NCI-H2227 treated with DMSO at 0.1 percent for 48 hours (cell line): ENCODE results near the gene DHRSX.
"Not testable (repeated sequence)": the region's sequence is repeated elsewhere in the genome, so short reads cannot be mapped to it uniquely, and the experiment has no call there.

Source experiments
- DNase-seq: peaks from one replicate; lab custom pipeline; 2025; lab: John Stamatoyannopoulos, UW

The DHRSX gene

DNA sequence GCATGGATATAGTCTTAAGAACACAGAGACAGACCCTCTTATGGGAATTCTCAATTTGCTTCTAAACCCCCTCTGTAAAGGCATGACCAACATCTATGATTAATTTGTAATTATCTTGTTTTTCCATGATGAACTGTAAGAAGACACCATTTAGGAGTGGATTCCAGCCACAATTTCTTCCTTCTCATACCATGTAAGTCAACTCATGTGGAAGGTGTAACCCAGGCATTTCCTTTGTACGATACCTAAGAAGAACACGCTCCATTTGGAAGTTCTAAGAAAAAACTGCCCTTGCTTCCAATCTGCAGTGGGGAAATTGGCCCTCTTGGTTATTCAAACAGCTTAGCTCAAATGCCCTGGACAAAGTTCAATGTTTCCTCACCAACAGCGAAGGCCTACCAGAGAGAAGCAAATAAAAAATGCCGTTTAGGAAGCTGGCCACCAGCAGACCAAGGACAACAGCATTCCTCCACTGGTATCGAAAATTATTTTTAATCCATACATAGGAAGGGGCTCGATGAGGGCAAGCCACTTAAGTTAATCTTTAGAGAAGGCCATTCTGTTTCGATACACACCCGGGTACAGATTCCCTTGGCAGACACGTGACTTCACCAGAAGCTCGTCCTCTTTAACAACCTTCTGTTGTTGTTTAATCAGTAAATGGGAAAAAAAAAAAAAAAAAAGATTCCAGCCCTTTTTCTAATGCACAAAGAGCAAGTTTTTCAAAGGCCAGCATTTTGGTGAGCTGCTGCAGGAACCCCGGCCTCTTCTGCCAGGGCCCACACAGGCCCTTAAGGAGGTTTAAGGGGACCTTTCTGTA lies 2.6 kb downstream of the DHRSX start:
- no peak for DNase-seq

DNA sequence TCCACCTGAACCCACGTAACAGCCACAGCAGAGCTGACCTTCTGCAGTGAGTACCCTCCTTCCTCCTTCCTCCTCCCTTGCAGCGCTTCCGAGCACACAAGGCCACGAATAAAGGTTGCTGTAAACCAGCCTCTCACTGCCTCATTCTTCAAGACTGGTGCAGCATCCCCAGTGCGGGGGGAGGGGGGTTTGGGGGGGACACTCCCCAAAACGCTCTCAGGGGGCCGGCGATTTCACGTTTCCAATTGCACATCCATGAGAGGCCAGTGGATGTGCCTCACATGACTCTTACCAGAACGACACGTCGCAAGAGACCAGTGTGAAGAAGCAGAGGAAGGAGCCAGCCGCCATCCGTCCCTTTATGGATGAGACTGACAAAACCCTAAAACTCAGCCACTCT lies 5.2 kb downstream of the DHRSX start:
- no peak for DNase-seq

DNA sequence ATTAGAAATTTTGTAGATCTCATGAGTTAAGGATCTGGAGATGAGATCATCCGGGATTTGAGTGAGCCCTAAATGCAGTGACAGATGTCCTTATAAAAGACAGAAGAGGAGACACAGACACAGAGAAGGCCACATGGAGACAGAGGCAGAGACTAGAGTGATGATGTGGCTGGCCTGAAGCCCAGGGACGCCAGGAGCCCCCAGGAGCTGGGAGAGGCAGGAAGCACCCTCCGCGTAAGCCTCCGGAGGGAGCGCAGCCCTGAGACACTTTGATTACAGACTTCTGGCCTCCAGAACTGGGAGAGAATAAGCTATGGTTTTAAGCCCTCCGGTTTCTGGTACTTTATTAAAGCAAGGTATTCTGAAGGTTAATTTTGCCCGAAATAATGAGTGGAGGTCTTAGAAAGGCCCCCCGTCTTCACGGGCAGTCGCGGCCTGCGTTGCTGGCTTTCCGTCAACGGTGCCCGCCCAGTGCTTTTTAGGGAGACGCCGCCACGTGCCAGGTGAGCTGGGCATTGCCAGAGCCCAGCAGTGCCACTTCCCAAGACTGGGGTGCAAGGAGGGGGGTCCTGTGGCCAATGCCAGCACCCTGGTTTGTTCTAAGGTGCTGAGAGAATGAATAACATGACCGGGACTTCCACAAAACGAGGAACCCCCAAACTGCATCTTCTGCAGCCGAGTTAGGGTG lies 8.1 kb downstream of the DHRSX start:
- DNase-seq, result no peak

DNA sequence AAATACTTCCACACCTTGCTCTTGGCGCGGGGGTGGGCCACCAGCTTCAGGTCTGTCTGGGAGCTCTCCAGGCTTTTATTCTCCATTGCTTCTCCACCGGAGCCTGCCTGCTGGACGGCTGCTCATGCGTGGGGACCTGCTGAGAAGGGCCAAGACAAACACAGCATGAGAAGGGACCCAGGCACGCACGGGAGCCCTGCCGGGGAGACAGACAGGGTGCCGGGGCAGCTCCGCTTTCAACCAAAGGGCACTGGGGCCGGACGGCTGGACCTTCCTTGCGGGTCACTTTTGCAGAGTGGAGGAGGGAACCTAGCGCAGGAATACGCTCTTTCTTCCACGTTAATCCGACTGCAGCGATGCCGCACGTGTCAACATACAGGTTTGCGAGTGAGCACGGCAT lies 10.1 kb downstream of the DHRSX start:
- DNase-seq, result no peak

DNA sequence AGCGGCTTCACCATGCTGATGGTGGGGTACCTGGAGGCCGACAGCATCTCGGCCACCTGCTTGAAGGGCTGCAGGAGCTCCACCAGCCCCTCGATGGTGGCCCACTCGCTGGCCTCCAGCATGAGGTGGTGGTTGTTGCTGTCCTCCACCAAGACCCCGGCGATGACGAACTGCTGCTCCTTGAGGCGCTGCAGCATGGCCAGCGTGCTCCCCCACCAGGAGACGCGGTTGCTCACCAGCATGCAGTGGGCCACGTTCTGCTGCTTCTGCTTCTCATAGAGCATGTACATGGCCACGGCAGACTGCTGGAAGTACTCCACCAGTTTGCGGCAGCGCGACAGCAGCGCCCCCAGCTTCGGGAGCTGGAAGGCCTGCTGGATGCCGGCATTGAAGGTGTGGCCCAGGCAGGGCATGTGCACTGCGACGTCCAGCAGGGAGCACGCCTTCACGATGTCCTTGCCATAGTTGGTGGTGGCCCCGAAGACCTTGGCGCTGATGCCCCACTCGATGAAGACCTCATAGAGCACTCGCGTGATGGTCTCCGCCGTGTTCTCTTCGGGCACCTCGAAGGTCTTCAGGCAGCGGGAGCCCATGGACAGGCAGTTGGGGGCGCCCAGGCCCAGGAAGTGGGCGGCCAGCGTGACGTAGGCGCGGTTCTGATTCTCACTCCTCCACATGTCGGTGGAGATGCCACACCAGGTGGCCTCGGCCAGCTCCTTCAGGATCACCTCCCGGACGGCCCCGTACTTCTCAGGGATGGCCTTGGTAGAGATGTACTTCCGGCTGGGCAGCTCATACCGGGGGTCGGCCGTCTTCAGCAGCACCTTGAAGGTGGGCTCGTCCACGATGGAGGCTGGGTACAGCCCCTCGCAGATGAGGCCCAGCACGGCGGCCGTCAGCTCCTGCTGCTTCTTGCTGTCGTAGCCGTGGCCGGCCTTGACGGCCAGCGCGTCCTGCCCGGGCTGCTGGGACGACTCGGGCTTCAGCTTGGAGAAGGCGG lies 11.0 kb downstream of the DHRSX start:
- DNase-seq, result no peak

DNA sequence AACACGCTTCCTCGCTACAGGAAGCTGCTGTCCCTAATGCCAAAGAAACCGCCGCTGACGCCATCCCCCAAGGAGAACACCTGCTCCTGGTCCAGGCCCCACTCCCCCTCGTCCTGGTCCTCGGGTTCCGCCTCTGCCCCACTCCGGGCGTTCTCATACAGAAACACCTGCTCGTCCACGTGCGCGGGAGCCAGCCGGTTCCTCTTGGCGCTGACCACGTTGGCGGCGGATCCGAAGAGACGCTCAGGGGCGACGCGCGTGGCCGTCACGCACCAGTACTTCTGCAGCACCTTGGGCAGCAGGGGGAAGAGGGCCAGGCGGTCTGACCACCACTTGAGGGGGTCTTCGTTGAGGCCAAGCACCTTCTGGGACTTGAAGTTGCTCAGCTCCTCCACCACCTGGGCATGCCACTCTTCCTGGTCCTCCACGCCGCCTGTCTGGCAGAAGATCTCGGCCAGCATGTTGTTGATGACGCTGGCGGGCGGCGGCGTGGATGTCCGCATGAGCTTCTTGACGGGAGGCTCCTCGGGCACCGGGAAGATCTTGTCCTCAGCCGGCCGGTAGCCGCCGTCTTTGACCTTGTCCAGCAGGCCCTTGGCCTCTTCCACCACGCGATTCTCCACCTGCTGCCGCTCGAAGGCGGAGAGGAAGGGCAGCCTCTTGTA lies 12.0 kb downstream of the DHRSX start:
- DNase-seq, result no peak

DNA sequence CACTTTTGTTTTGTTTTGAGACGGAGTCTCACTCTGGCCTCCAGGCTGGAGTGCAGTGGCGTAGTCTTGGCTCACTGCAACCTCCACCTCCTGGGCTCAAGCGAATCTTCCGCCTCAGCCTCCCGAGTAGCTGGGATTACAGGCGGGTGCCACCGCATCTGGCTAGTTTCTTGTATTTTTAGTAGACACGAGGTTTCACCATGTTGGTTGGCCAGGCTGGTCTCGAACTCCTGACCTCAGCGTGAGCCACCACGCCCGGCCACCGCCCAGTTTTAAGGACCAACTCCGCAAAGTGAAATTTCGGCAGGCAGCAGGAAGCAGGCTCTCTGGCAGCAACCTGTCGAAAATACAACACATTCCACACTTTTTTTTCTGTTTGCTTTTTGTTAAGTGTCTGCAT lies 13.4 kb downstream of the DHRSX start:
- DNase-seq, result no peak

DNA sequence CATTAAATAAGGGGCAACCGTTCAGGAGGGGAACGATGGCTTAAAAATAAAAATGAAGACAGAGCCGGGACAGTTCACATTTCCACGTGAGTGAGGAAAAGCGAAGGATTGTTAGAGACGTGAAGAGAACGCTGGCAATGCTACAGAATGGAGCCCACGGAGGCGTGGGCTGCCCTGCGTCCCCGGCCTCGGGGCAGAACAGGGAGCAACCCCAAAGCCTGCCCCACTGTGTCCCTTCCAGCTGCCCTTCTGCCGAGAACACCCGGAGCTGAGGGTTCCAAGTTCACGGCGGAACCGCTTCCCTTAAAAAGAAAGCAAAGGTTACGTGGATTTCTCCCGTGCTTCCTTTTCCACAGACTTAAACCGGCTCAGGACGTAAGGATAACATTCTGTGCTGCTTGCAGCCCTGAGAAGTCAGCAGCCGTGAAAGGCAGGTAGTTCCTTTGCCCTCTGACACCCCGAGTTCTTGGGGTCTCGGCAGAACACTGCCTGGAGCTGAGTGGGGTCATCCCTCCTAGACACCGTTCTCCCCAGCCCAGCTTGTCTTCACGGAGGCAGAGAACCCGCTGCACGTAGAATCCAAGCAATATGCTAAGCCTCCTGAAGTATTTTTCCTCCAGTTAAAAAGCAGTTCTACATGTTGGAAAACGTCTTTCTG lies 14.2 kb downstream of the DHRSX start:
- no peak for DNase-seq

DNA sequence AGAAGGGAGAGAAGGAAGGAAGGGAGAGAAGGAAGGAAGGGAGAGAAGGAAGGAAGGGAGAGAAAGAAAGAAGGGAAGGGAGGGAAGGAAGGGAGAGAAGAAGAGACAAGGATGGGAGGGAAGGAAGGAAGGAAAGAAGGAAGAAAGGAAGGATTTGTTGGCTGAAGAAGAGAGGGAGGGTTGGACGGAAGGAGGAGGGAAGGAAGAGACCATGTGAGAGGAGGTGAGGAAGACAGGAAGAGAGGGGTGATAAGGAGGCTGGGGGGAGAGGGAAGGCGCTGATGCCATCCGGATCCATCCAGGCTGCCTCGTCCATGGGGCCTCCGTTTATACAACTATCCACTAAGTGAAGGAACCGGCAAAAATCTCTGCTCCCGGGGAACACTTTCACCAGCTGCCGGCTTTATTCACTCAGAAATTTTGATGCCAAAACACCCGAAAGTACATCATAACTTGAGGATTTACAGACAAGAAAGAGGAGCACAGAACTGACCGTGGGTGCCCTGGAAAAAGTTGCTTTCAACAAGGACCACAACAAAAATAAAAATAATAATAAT lies 14.9 kb downstream of the DHRSX start:
- no peak for DNase-seq

DNA sequence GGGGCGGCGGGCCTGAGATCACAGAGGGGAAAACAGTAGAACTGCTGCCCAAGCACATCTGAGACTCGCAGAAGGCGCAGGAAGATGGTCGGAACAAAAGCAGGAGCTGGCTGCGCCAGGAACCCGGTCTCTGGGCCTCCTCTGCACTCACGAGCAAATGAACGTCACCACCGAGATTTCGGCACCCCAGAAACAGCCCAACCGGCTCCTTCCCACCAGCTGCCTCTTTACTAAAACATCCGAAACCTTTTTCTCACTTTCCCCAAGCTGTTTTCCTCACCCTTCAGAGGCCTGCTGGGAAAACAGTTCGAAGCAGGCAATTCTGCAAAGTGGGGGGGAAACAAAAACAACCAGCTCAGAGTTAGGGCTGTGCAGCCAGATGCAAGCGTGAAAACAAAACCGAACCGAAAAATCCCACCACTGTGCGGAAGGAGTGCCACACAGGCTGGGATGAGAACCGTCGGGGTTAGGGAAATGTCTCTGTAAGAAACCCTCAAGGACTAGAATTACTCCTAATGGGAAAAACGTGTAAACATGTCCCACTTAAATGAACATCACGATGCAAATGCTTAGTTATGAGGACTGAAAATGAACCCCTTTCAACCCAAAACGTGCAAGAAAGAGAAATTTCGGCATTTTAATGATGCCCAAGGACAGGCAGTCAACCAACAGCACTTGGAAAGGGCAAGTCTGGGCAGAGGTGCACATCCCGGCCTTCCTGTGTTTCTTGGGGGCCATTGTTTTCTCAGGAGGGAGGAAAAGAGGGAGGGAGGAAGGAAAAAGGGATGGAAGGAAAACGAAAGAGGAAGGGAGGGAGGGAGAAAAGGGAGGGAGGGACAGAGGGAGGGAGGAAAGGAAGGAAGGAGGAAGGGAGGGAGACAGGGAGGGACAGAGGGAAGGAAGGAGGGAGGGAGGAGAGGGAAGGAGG lies 15.8 kb downstream of the DHRSX start:
- DNase-seq, result no peak

DNA sequence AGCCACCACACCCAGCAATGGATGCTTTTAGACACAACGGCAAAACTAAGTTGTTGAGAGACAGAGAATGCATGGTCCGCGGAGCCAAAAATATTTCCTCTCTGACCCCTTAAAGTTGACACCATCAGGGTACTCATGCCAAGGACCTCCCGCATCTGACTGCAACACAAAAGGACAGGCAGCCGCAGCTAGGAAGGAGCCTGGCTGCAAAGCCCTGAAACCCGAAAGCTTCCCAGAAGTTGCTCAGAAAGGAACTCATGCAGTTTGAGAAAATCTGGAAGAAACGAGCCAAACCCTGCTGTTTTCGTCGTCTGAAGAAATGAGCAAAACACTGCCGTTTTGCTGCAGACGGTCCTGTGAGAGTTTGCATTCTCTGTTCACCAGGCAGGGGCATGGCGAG lies 16.5 kb downstream of the DHRSX start:
- no peak for DNase-seq

DNA sequence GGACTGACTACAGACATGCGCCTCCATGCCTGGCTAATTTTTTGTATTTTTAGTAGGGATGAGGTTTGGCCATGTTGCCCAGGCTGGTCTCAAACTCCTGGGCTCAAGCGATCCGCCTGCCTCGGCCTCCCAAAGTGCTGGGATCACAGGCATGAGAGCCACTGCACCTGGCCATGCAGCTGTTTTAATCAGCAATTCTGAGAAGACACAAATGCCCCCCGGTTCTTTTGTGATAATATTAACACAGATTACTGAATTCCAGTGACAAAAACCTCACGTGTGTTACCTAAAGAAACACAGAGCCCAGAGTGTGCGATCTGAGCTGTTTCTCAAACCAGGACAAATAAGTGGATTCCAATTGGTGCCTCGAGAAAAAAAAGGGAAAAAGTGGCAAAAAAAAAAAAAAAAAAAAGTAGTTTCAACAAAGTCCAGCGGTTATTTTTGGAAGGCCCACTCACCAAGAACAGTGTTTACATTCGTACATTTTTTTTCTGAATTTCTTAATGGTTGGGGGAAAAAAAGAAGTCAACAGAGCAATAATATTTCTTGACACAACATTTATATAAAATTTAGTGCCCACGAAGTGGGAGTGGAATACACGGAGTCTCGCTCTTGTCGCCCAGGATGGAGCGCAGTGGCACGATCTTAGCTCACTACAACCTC lies 17.2 kb downstream of the DHRSX start:
- DNase-seq, result no peak

DNA sequence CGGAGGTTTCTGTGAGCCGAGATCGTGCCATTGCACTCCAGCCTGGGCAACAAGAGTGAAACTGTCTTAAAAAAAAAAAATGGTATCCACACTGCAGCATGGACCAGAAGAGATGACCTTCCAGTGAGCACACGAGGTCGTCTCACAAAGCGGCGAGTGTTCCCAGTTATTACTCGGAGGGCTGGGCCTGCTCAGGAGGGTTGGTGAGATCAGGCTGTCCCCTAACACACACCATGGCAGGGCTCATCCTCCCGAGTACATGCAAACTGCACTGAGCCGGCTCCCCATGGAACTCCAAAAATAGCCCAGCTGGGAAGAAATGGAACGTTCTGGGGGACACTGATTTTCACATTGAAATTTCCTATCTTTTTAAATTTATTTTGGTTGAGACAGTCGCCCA lies 19.2 kb downstream of the DHRSX start:
- not testable (repeated sequence) for DNase-seq

DNA sequence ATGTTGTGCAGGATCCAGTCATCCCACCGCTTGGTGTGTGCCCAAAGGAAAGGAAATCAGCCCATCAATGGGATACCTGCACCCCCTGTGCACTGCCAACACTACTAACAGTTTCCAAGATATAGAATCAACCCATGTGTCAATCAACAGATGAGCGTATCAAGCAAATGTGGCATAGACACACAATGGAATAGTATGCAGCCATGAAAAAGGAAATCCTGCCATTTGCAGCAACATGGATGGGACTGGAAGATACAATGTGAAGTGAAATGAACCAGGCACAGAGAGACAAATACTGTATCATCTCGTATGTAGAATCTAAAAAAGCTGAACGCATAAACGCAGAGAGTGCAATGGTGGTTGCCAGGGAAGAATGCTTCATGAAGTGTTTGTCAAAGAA lies 20.8 kb downstream of the DHRSX start:
- not testable (repeated sequence) for DNase-seq

DNA sequence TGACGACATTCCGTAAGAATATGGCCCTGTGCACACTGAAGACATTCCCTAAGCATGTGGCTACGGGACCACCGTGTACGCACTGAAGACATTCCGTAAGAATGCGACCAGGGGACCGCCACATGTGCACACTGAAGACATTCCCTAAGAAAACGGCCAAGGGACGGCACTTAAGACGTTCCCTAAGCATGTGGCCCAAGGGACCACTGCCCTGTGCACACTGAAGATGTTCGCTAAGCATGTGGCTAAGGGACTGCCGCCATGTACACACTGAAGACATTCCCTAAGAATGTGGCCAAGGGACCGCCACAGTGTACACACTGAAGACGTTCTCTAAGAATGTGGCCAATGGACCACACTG lies 21.4 kb downstream of the DHRSX start:
- DNase-seq, result no peak

DNA sequence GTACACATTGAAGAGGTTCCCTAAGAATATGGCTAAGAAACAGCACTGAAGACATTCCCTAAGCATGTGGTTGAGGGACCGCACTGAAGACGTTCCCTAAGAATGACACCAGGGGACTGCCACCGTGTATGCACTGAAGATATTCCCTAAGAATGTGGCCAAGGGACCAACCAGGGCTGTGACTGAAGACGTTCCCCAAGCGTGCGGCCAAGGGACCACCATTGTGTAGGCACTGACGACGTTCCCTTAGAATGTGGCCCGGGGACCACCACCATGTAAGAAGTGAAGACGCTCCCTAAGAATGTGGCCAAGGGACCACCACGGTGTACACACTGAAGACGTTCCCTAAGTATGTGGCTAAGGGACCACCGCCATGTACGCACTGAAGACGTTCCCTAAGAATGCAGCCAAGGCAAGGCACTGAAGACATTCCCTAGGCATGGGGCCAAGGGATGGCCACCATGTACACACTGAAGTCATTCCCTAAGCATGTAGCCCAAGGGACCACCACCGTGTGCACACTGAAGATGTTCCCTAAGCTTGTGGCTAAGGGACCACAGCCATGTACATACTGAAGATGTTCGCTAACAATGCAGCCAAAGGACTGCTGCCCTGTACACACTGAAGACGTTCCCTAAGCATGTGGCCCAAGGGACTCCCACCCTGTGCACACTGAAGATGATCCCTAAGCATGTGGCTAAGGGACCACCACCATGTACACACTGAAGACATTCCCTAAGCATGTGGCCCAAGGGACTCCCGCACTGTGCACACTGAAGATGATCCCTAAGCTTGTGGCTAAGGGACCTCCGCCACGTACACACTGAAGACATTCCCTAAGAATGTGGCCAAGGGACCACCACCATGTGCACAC lies 22.0 kb downstream of the DHRSX start:
- no peak for DNase-seq

DNA sequence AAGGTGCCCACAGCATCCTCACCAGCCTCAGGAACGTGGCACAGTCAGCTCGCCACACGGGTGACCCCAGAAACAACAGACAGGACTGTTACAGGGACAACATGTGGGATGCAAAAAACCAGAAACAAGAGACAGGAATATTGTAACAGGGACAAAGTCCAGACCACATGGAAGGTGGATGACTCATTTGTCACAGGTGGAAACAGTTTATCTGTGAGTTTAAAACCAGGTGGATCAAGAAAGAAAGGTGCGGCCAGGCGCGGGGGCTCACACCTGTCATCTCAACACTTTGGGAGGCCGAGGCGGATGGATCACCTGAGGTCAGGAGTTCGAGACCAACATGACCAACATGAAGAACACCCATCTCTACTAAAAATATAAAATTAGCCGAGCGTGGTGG lies 23.5 kb downstream of the DHRSX start:
- not testable (repeated sequence) for DNase-seq

DNA sequence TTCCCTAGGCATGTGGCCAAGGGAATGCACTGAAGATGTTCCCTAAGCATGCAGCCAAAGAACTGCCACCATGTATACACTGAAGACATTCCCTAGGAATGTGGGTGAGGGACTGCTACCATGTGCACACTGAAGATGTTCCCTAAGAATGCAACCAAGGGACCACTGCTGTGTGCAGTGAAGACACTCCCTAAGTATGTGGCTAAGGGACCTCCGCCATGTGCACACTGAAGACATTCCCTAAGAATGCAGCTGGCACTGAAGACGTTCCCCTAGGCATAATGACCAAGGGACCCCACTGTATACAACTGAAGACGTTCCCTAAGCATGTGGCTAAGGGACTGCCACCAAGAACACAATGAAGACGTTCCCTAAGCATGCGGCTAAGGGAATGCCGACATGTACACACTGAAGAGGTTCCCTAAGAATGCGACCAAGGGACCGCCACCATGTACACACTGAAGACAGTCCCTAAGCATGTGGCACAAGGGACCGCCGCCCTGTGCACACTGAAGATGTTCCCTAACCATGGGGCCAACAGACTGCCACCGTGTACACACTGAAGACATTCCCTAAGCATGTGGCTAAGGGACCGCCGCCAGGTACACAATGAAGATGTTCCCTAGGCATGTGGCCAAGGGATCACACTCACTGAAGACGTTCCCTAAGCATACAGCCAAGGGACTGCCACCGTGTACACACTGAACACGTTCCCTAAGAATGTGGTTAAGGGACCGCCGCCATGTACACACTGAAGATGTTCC lies 25.6 kb downstream of the DHRSX start:
- no peak for DNase-seq
